DOHH2 (cell line): ENCODE data around the gene PTGDR2.

ENCODE experiments used
- H3F3A ChIP-seq: fragments of 200-600 bp; sonication (generic), shearing (Covaris generic); 2 replicates; pipeline ENCODE4 v1.6.0; 2016; ENCODE audit warnings: antibody characterized with exemption, mild to moderate bottlenecking; ENCODE audit not compliant: control insufficient read depth, insufficient read depth
- H3K27ac ChIP-seq: fragments of 200-600 bp; sonication (generic); 2 replicates; pipeline ENCODE4 v1.5.1; 2014; ENCODE audit warnings: low read depth, mild to moderate bottlenecking, low read length, moderate library complexity
- H3K27me3 ChIP-seq: fragments of 200-600 bp; sonication (generic); 2 replicates; pipeline ENCODE4 v1.6.1; 2014; ENCODE audit warnings: mild to moderate bottlenecking, low read length, mixed read lengths; ENCODE audit not compliant: control insufficient read depth
- H3K36me3 ChIP-seq: fragments of 200-600 bp; sonication (generic); 2 replicates; pipeline ENCODE4 v1.6.1; 2014; ENCODE audit warnings: mild to moderate bottlenecking, low read length, moderate library complexity, mixed read lengths; ENCODE audit not compliant: control insufficient read depth
- H3K4me1 ChIP-seq: fragments of 200-600 bp; sonication (generic); 2 replicates; pipeline ENCODE4 v1.6.1; 2014; ENCODE audit warnings: mild to moderate bottlenecking, low read length, mixed read lengths; ENCODE audit not compliant: control insufficient read depth
- H3K4me2 ChIP-seq: fragments of 200-600 bp; sonication (generic); 2 replicates; pipeline ENCODE4 v1.6.0; 2014; ENCODE audit warnings: mild to moderate bottlenecking, low read length, moderate library complexity
- H3K4me3 ChIP-seq: fragments of 200-600 bp; sonication (generic); 2 replicates; pipeline ENCODE4 v1.5.1; 2014; ENCODE audit warnings: mild to moderate bottlenecking, low read length, mixed read lengths
- H3K79me2 ChIP-seq: fragments of 200-600 bp; sonication (generic); 2 replicates; pipeline ENCODE4 v1.6.1; 2014; ENCODE audit warnings: mild to moderate bottlenecking, low read length, mixed read lengths; ENCODE audit not compliant: control insufficient read depth
- H3K9me2 ChIP-seq: fragments of 200-600 bp; sonication (generic); replicated peaks from 2 replicates; pipeline ENCODE4 v1.6.1; 2014; ENCODE audit warnings: mild to moderate bottlenecking, low read length, mixed read lengths; ENCODE audit not compliant: control insufficient read depth
- H3K9me3 ChIP-seq: fragments of 200-600 bp; sonication (generic); 2 replicates; pipeline ENCODE4 v1.6.1; 2014; ENCODE audit warnings: antibody characterized with exemption, low read length, mixed read lengths; ENCODE audit not compliant: control insufficient read depth, insufficient read depth
- H4K20me1 ChIP-seq: fragments of 200-600 bp; sonication (generic); 2 replicates; pipeline ENCODE4 v1.6.0; 2014; ENCODE audit warnings: low read depth, mild to moderate bottlenecking, antibody characterized with exemption, low read length, moderate library complexity; ENCODE audit not compliant: control insufficient read depth, insufficient read depth
- EZH2phosphoT487 ChIP-seq: fragments of 200-600 bp; sonication (generic); IDR thresholded peaks from 2 replicates; pipeline ENCODE4 v1.6.1; 2017; ENCODE audit warnings: borderline replicate concordance, mild to moderate bottlenecking, antibody characterized with exemption, low read length, moderate library complexity, mixed read lengths
- TF ChIP-seq, protein P1 (sequence below): fragments of 200-600 bp; sonication (generic); IDR thresholded peaks from one replicate; pipeline ENCODE4 v1.5.1; 2014; ENCODE audit warnings: antibody characterized with exemption, mild to moderate bottlenecking, low read depth, low read length; ENCODE audit not compliant: poor library complexity, severe bottlenecking

The PTGDR2 gene

GRCh38 chr11:60855726-60856633 lies at the start of gene PTGDR2:
Gene PTGDR2, minus strand, starts transcription at chr11:60855950. Its CDS starts 2,228 bp downstream, at chr11:60853722.
- Histone ChIP-seq H3K27me3 (no peaks in the 10 kb centered on the region), H3K9me2 (no peaks in the 10 kb centered on the region), H4K20me1 (no peaks in the 10 kb centered on the region), H3K27ac (no peak within 1 kb of the TSS), H3K4me2 (no peak within 1 kb of the TSS), H3K79me2 (no peaks in the 10 kb centered on the region), H3K9me3 (no peaks in the 10 kb centered on the region), H3K36me3 (peaks cover 13% of the 10 kb centered on the region), H3F3A (no peaks in the 10 kb centered on the region), H3K4me1 (peaks cover 13% of the 10 kb centered on the region), H3K4me3 (no peak within 1 kb of the TSS)
- TF ChIP-seq, protein P1, sequence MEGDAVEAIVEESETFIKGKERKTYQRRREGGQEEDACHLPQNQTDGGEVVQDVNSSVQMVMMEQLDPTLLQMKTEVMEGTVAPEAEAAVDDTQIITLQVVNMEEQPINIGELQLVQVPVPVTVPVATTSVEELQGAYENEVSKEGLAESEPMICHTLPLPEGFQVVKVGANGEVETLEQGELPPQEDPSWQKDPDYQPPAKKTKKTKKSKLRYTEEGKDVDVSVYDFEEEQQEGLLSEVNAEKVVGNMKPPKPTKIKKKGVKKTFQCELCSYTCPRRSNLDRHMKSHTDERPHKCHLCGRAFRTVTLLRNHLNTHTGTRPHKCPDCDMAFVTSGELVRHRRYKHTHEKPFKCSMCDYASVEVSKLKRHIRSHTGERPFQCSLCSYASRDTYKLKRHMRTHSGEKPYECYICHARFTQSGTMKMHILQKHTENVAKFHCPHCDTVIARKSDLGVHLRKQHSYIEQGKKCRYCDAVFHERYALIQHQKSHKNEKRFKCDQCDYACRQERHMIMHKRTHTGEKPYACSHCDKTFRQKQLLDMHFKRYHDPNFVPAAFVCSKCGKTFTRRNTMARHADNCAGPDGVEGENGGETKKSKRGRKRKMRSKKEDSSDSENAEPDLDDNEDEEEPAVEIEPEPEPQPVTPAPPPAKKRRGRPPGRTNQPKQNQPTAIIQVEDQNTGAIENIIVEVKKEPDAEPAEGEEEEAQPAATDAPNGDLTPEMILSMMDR = no peak
- no peak for TF ChIP-seq EZH2phosphoT487

DNA sequence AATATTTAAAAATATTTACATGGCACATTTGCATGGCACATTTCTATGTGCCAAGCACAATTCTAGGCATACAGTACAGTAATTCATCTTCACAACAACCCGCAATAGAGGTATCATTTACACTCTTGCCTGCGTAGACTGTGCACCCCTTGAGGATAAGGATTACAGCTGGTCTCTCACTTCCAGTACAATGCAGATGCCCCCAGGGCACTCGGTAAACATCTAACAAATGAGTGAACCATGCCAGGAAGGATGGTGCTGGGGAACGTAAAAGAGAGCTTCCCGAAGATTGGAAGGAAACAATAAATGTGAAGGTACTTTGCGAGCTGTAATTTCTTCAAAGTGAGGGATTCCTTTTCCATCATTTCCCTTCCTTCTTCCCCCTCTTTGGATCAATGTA lies 49.3 kb upstream of the PTGDR2 start:
- H3K27ac ChIP-seq = peak overlapping the region; percentile 89
- H3K9me3 ChIP-seq = peaks cover 5% of the 10 kb centered on the region
- peak overlapping the region; percentile 86 for H3K4me3 ChIP-seq
- H3K79me2 ChIP-seq = peaks cover 42% of the 10 kb centered on the region
- H3K27me3 ChIP-seq = no peaks in the 10 kb centered on the region
- no peaks in the 10 kb centered on the region for H3K9me2 ChIP-seq
- H3K36me3 ChIP-seq = peaks cover 62% of the 10 kb centered on the region
- H3F3A ChIP-seq = peaks cover 13% of the 10 kb centered on the region
- peak overlapping the region; percentile 91 for H3K4me2 ChIP-seq
- TF ChIP-seq EZH2phosphoT487 = no peak
- H3K4me1 ChIP-seq = peaks cover 29% of the 10 kb centered on the region
- peaks cover 11% of the 10 kb centered on the region for H4K20me1 ChIP-seq

GRCh38 chr11:60902625-60903024 lies 46.9 kb upstream of the PTGDR2 start:
- Histone ChIP-seq H3K27me3 (no peaks in the 10 kb centered on the region), H3K9me2 (no peaks in the 10 kb centered on the region), H3K27ac (no peak overlapping the region), H3F3A (peaks cover 18% of the 10 kb centered on the region), H3K9me3 (no peaks in the 10 kb centered on the region), H3K79me2 (peaks cover 51% of the 10 kb centered on the region), H4K20me1 (peaks cover 11% of the 10 kb centered on the region), H3K4me3 (no peak overlapping the region), H3K36me3 (peaks cover 87% of the 10 kb centered on the region), H3K4me1 (peaks cover 26% of the 10 kb centered on the region), H3K4me2 (no peak overlapping the region)
- TF ChIP-seq, protein P1 = no peak
- TF ChIP-seq EZH2phosphoT487 = no peak
